ENCODE results near the gene NKTR.
"Not testable (repeated sequence)": the region's sequence is repeated elsewhere in the genome, so short reads cannot be mapped to it uniquely, and the experiment has no call there.

Gene NKTR

GRCh38 chr3:42600111-42600957 is at the start of gene NKTR:
Gene NKTR (plus strand): TSS chr3:42600686. CDS start chr3:42601007, 321 bp downstream.
- peak within 1 kb of the TSS; percentile 89 for H3K4me3 ChIP-seq (ENCODE audit: low read depth, low read length)
- H3K9me3 ChIP-seq (ENCODE audit: control insufficient read depth, insufficient read depth, low read length): no peaks in the 10 kb centered on the region
- peak within 1 kb of the TSS; percentile 88 for H3K9ac ChIP-seq (ENCODE audit: low read depth, low read length)
- H3K27me3 ChIP-seq (ENCODE audit: control insufficient read depth, insufficient read depth, low read length): no peaks in the 10 kb centered on the region
- no peaks in the 10 kb centered on the region for H3K36me3 ChIP-seq (ENCODE audit: control insufficient read depth, insufficient read depth, low read length)
- H3K4me1 ChIP-seq (ENCODE audit: control insufficient read depth, insufficient read depth, low read length): no peaks in the 10 kb centered on the region

DNA sequence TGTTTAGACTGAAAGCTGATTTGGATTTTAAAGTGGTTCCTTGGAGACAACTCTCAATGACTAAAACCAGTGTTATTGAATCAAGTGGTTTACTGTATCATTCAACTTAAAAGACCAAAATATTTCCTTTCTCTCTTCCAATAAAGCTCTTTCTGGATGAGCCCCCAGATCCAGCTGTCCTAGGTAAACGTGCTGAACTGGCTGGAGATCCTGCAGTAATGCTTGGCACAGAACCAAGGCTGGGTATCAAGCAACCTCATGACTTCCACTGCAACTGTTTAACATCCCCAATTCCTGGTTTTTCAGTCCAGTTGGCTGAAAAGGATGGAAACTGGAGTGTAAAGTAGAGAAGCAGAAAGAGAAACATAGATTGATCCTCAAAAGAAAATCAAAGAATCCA is 47.7 kb upstream of the NKTR start:
- Histone ChIP-seq H3K36me3 (ENCODE audit: control insufficient read depth, insufficient read depth, low read length) (peaks cover 14% of the 10 kb centered on the region), H3K4me1 (ENCODE audit: control insufficient read depth, insufficient read depth, low read length) (no peaks in the 10 kb centered on the region), H3K9me3 (ENCODE audit: control insufficient read depth, insufficient read depth, low read length) (no peaks in the 10 kb centered on the region), H3K27me3 (ENCODE audit: control insufficient read depth, insufficient read depth, low read length) (no peaks in the 10 kb centered on the region), H3K9ac (ENCODE audit: low read depth, low read length) (no peak overlapping the region), H3K4me3 (ENCODE audit: low read depth, low read length) (no peak overlapping the region)

GRCh38 chr3:42556089-42556632 is 44.3 kb upstream of the NKTR start:
- peaks cover 11% of the 10 kb centered on the region for H3K36me3 ChIP-seq (ENCODE audit: control insufficient read depth, insufficient read depth, low read length)
- H3K4me3 ChIP-seq (ENCODE audit: low read depth, low read length): no peak overlapping the region
- no peak overlapping the region for H3K9ac ChIP-seq (ENCODE audit: low read depth, low read length)
- no peaks in the 10 kb centered on the region for H3K4me1 ChIP-seq (ENCODE audit: control insufficient read depth, insufficient read depth, low read length)
- H3K27me3 ChIP-seq (ENCODE audit: control insufficient read depth, insufficient read depth, low read length): no peaks in the 10 kb centered on the region
- no peaks in the 10 kb centered on the region for H3K9me3 ChIP-seq (ENCODE audit: control insufficient read depth, insufficient read depth, low read length)

GRCh38 chr3:42556817-42557216 is 43.7 kb upstream of the NKTR start:
- H3K36me3 ChIP-seq (ENCODE audit: control insufficient read depth, insufficient read depth, low read length): peaks cover 11% of the 10 kb centered on the region
- not testable (repeated sequence) for H3K9ac ChIP-seq (ENCODE audit: low read depth, low read length)

GRCh38 chr3:42557854-42558253 is 42.6 kb upstream of the NKTR start:
- Histone ChIP-seq H3K36me3 (ENCODE audit: control insufficient read depth, insufficient read depth, low read length) (peaks cover 14% of the 10 kb centered on the region), H3K27me3 (ENCODE audit: control insufficient read depth, insufficient read depth, low read length) (no peaks in the 10 kb centered on the region), H3K9ac (ENCODE audit: low read depth, low read length) (no peak overlapping the region), H3K4me1 (ENCODE audit: control insufficient read depth, insufficient read depth, low read length) (no peaks in the 10 kb centered on the region), H3K4me3 (ENCODE audit: low read depth, low read length) (no peak overlapping the region), H3K9me3 (ENCODE audit: control insufficient read depth, insufficient read depth, low read length) (no peaks in the 10 kb centered on the region)

More at GRCh38 chr3:42556817-42557216, 43.7 kb upstream of the NKTR start:
- not testable (repeated sequence) for H3K4me1 ChIP-seq (ENCODE audit: control insufficient read depth, insufficient read depth, low read length); H3K4me3 ChIP-seq (ENCODE audit: low read depth, low read length); H3K27me3 ChIP-seq (ENCODE audit: control insufficient read depth, insufficient read depth, low read length); H3K9me3 ChIP-seq (ENCODE audit: control insufficient read depth, insufficient read depth, low read length)

- H3K4me1 ChIP-seq (ENCODE audit: control insufficient read depth, insufficient read depth, low read length): no peaks in the 10 kb centered on the region
- H3K9me3 ChIP-seq (ENCODE audit: control insufficient read depth, insufficient read depth, low read length): no peaks in the 10 kb centered on the region
- no peaks in the 10 kb centered on the region for H3K27me3 ChIP-seq (ENCODE audit: control insufficient read depth, insufficient read depth, low read length)
- no peak overlapping the region for H3K9ac ChIP-seq (ENCODE audit: low read depth, low read length)
- peaks cover 3% of the 10 kb centered on the region for H3K36me3 ChIP-seq (ENCODE audit: control insufficient read depth, insufficient read depth, low read length)
- no peak overlapping the region for H3K4me3 ChIP-seq (ENCODE audit: low read depth, low read length)
These were observed 38.2 kb upstream of the NKTR start for GRCh38 chr3:42562047-42562907.

GRCh38 chr3:42569593-42570142 is 30.8 kb upstream of the NKTR start:
- Histone ChIP-seq H3K4me1 (ENCODE audit: control insufficient read depth, insufficient read depth, low read length) (no peaks in the 10 kb centered on the region), H3K9me3 (ENCODE audit: control insufficient read depth, insufficient read depth, low read length) (no peaks in the 10 kb centered on the region), H3K4me3 (ENCODE audit: low read depth, low read length) (no peak overlapping the region), H3K27me3 (ENCODE audit: control insufficient read depth, insufficient read depth, low read length) (no peaks in the 10 kb centered on the region), H3K9ac (ENCODE audit: low read depth, low read length) (no peak overlapping the region), H3K36me3 (ENCODE audit: control insufficient read depth, insufficient read depth, low read length) (peaks cover 3% of the 10 kb centered on the region)

- Histone ChIP-seq H3K4me1 (ENCODE audit: control insufficient read depth, insufficient read depth, low read length) (no peaks in the 10 kb centered on the region), H3K27me3 (ENCODE audit: control insufficient read depth, insufficient read depth, low read length) (no peaks in the 10 kb centered on the region), H3K36me3 (ENCODE audit: control insufficient read depth, insufficient read depth, low read length) (peaks cover 3% of the 10 kb centered on the region), H3K4me3 (ENCODE audit: low read depth, low read length) (no peak overlapping the region), H3K9ac (ENCODE audit: low read depth, low read length) (no peak overlapping the region), H3K9me3 (ENCODE audit: control insufficient read depth, insufficient read depth, low read length) (no peaks in the 10 kb centered on the region)
These were observed 28.2 kb upstream of the NKTR start for GRCh38 chr3:42572278-42572677.

- H3K4me3 ChIP-seq (ENCODE audit: low read depth, low read length): no peak overlapping the region
- H3K9ac ChIP-seq (ENCODE audit: low read depth, low read length): no peak overlapping the region
- no peaks in the 10 kb centered on the region for H3K36me3 ChIP-seq (ENCODE audit: control insufficient read depth, insufficient read depth, low read length)
- no peaks in the 10 kb centered on the region for H3K27me3 ChIP-seq (ENCODE audit: control insufficient read depth, insufficient read depth, low read length)
- no peaks in the 10 kb centered on the region for H3K9me3 ChIP-seq (ENCODE audit: control insufficient read depth, insufficient read depth, low read length)
- H3K4me1 ChIP-seq (ENCODE audit: control insufficient read depth, insufficient read depth, low read length): no peaks in the 10 kb centered on the region
These were observed 25.2 kb upstream of the NKTR start for GRCh38 chr3:42575137-42575741.

DNA sequence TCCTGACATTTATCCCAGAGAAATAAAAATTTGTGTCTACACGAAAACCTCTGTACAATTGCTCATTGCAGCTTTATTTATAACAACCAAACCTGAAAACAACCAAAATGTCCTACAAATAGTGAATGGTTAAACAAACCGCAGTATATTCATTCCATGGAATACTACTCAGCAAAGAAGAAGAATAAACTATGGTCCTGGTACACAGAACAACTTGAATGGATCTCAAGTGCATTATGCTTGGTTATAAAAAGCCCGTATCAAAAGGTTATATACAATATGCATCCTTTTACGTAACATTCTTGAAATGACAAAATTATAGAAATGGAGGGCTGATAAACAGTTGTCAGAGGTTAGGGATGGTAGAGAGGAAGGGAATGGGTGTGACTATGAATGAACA is 22.4 kb upstream of the NKTR start:
- Histone ChIP-seq H3K36me3 (ENCODE audit: control insufficient read depth, insufficient read depth, low read length) (no peaks in the 10 kb centered on the region), H3K4me1 (ENCODE audit: control insufficient read depth, insufficient read depth, low read length) (peaks cover 3% of the 10 kb centered on the region)

DNA sequence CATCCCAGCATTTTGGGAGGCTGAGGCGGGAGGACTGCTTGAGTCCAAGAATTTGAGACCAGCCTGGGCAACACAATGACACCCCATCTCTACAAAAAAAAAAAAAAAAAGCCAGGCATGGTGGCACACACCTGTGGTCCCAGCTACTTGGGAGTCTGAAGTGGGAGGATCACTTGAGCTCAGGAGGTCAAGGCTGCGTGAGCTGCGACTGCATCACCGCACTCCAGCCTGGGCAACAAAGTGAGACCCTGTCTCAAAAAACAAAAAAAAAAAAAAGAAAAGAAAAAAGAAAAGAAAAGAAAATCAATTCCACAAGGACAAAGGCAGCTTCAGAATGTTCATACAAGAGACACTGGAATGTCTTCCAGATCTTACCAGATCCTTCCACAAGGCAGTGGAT is 21.1 kb upstream of the NKTR start:
- H3K36me3 ChIP-seq (ENCODE audit: control insufficient read depth, insufficient read depth, low read length); H3K4me3 ChIP-seq (ENCODE audit: low read depth, low read length); H3K4me1 ChIP-seq (ENCODE audit: control insufficient read depth, insufficient read depth, low read length); H3K9me3 ChIP-seq (ENCODE audit: control insufficient read depth, insufficient read depth, low read length); H3K27me3 ChIP-seq (ENCODE audit: control insufficient read depth, insufficient read depth, low read length); H3K9ac ChIP-seq (ENCODE audit: low read depth, low read length): not testable (repeated sequence)

More for the DNA sequence above, 22.4 kb upstream of the NKTR start:
- no peak overlapping the region for H3K9ac ChIP-seq (ENCODE audit: low read depth, low read length)
- no peaks in the 10 kb centered on the region for H3K27me3 ChIP-seq (ENCODE audit: control insufficient read depth, insufficient read depth, low read length)
- H3K9me3 ChIP-seq (ENCODE audit: control insufficient read depth, insufficient read depth, low read length): no peaks in the 10 kb centered on the region
- H3K4me3 ChIP-seq (ENCODE audit: low read depth, low read length): no peak overlapping the region
